ELR (cell line): Measurements from ENCODE around the gene CAMK2A.
"Not testable (repeated sequence)": the region's sequence is repeated elsewhere in the genome, so short reads cannot be mapped to it uniquely, and the experiment has no call there.

Experiments
- DNase-seq: peaks from one replicate; pipeline ENCODE4 v3.0.0-alpha.2; 2015; ENCODE audit warnings: low read depth

Gene CAMK2A

GRCh38 chr5:150255659-150256409 lies 33.7 kb downstream of the CAMK2A start:
- no peak for DNase-seq

- no peak for DNase-seq
Observed at GRCh38 chr5:150254774-150255173, 34.8 kb downstream of the CAMK2A start.

GRCh38 chr5:150254363-150254762 lies 35.2 kb downstream of the CAMK2A start:
- DNase-seq, result no peak

- no peak for DNase-seq
Observed at GRCh38 chr5:150253416-150254208, 36.0 kb downstream of the CAMK2A start.

- no peak for DNase-seq
Observed at GRCh38 chr5:150252489-150252888, 37.1 kb downstream of the CAMK2A start.

- DNase-seq, result no peak
Observed at GRCh38 chr5:150251504-150251903, 38.1 kb downstream of the CAMK2A start.

GRCh38 chr5:150249744-150250143 lies 39.8 kb downstream of the CAMK2A start:
- no peak for DNase-seq

GRCh38 chr5:150248946-150249345 lies 40.6 kb downstream of the CAMK2A start:
- DNase-seq, result no peak

- DNase-seq, result not testable (repeated sequence)
Observed at GRCh38 chr5:150248493-150248892, 41.1 kb downstream of the CAMK2A start.

GRCh38 chr5:150247726-150248125 lies 41.8 kb downstream of the CAMK2A start:
- no peak for DNase-seq

- no peak for DNase-seq
Observed at GRCh38 chr5:150246835-150247234, 42.7 kb downstream of the CAMK2A start.

- no peak for DNase-seq
Observed at GRCh38 chr5:150246429-150246828, 43.1 kb downstream of the CAMK2A start.

- DNase-seq, result no peak
Observed at GRCh38 chr5:150245808-150246207, 43.8 kb downstream of the CAMK2A start.

GRCh38 chr5:150245111-150245789 lies 44.3 kb downstream of the CAMK2A start:
- DNase-seq, result no peak

GRCh38 chr5:150244209-150244608 lies 45.4 kb downstream of the CAMK2A start:
- DNase-seq, result no peak

GRCh38 chr5:150243590-150243989 lies 46.0 kb downstream of the CAMK2A start:
- no peak for DNase-seq

GRCh38 chr5:150242251-150242894 lies 47.2 kb downstream of the CAMK2A start:
- no peak for DNase-seq

- DNase-seq, result no peak
Observed at GRCh38 chr5:150241298-150242160, 48.0 kb downstream of the CAMK2A start.

GRCh38 chr5:150239794-150240122 lies 49.8 kb downstream of the CAMK2A start:
- no peak for DNase-seq

- DNase-seq, result no peak
Observed at GRCh38 chr5:150239099-150239793, 50.3 kb downstream of the CAMK2A start.

- no peak for DNase-seq
Observed at GRCh38 chr5:150238646-150239045, 50.9 kb downstream of the CAMK2A start.
